Measurements from ENCODE around the gene SLC38A6. TPM values are rescaled to one million over a fixed set of nuclear protein-coding genes. Genes with fewer than 3 reads are reported as not detected.

SLC38A6 gene
- total RNA-seq, 1 donor from 2014 or later: 36.3 TPM

Small RNA genes within 50 kb of the gene (small RNA-seq; reads per million reads assigned to genes)
- not detected for gene RNU6-398P (ENCODE audit: low replicate concordance)

Other genes with a start within 250 kb of the SLC38A6 start
- 53.3 TPM for gene MNAT1, start 246.5 kb upstream of the SLC38A6 start, total RNA-seq
- 13.8 TPM for gene TRMT5, start 166 bp upstream of the SLC38A6 start, total RNA-seq

Measured in skin of body (tissue), 2 donors.